GM19463 (cell line): ENCODE results near the gene DIAPH2.

ENCODE experiments used
- ATAC-seq: cut with Tn5 transposase; IDR thresholded peaks from one replicate; pipeline ENCODE4 v1.9.1; 2021; ENCODE audit warnings: mild to moderate bottlenecking, moderate library complexity; ENCODE audit not compliant: unreplicated experiment

DIAPH2 gene

GRCh38 chrX:97268182-97268680 is 583.6 kb downstream of the DIAPH2 start:
- no peak for ATAC-seq

GRCh38 chrX:97284531-97284930 is 599.9 kb downstream of the DIAPH2 start:
- no peak for ATAC-seq

GRCh38 chrX:97290199-97290598 is 605.6 kb downstream of the DIAPH2 start:
- ATAC-seq = no peak

GRCh38 chrX:97294041-97294440 is 609.4 kb downstream of the DIAPH2 start:
- no peak for ATAC-seq

GRCh38 chrX:97295954-97296353 is 611.3 kb downstream of the DIAPH2 start:
- no peak for ATAC-seq

- no peak for ATAC-seq
Observed at GRCh38 chrX:97306771-97307470, 622.3 kb downstream of the DIAPH2 start.

GRCh38 chrX:97308171-97308570 is 623.5 kb downstream of the DIAPH2 start:
- no peak for ATAC-seq

GRCh38 chrX:97309487-97310116 is 625.0 kb downstream of the DIAPH2 start:
- ATAC-seq = no peak

GRCh38 chrX:97310373-97310772 is 625.7 kb downstream of the DIAPH2 start:
- no peak for ATAC-seq

GRCh38 chrX:97311066-97311778 is 626.6 kb downstream of the DIAPH2 start:
- no peak for ATAC-seq

GRCh38 chrX:97314345-97314744 is 629.7 kb downstream of the DIAPH2 start:
- no peak for ATAC-seq

GRCh38 chrX:97315939-97316338 is 631.3 kb downstream of the DIAPH2 start:
- no peak for ATAC-seq

- ATAC-seq = no peak
Observed at GRCh38 chrX:97320305-97320704, 635.7 kb downstream of the DIAPH2 start.

GRCh38 chrX:97322401-97322800 is 637.8 kb downstream of the DIAPH2 start:
- no peak for ATAC-seq

- ATAC-seq = peak; percentile 92
Observed at GRCh38 chrX:97326456-97326855, 641.8 kb downstream of the DIAPH2 start.

GRCh38 chrX:97328853-97329390 is 644.3 kb downstream of the DIAPH2 start:
- ATAC-seq = no peak

GRCh38 chrX:97330151-97330550 is 645.5 kb downstream of the DIAPH2 start:
- peak; percentile 43 for ATAC-seq

GRCh38 chrX:97332963-97333362 is 648.3 kb downstream of the DIAPH2 start:
- no peak for ATAC-seq

GRCh38 chrX:97334850-97335249 is 650.2 kb downstream of the DIAPH2 start:
- no peak for ATAC-seq

- ATAC-seq = no peak
Observed at GRCh38 chrX:97344724-97345123, 660.1 kb downstream of the DIAPH2 start.

- no peak for ATAC-seq
Observed at GRCh38 chrX:97358941-97359340, 674.3 kb downstream of the DIAPH2 start.

GRCh38 chrX:97363843-97364242 is 679.2 kb downstream of the DIAPH2 start:
- ATAC-seq = no peak
